GM18505 (cell line): ENCODE data around the gene NR5A2.

Source experiments
- ATAC-seq: cut with Tn5 transposase; IDR thresholded peaks from one replicate; pipeline ENCODE4 v1.9.1; 2021; ENCODE audit not compliant: unreplicated experiment
- POLR2A ChIP-seq: IDR thresholded peaks from 4 replicates; pipeline ENCODE4 v1.6.1; 2011; ENCODE audit warnings: borderline replicate concordance; ENCODE audit not compliant: insufficient read depth, insufficient read length; ENCODE audit errors: extremely low read depth

The NR5A2 gene

DNA sequence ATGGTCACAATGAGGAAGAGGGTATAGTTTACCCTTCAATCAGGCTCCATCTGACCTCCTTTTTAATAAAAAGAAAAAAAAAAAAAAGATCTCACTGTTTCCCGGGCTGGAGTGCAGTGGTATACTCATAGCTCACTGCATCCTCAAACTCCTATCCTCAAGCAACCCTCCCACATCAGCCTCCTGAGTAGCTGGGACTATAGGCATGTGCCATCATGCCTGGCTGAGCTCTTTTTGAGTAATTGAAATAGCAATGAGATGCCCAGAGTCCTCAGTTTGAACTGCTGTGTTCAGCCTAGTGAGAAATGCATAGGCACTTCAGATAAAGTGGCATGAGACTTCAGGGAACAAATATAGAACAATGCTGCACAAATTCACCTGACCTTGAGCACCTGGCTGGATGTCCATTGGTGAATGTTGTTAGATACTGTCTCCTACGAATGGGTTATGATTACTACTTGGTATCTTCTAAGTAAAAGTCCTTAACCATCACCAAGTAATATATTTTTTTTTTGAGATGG lies 67.6 kb downstream of the NR5A2 start:
- ATAC-seq, result no peak
- no peak for TF ChIP-seq POLR2A

DNA sequence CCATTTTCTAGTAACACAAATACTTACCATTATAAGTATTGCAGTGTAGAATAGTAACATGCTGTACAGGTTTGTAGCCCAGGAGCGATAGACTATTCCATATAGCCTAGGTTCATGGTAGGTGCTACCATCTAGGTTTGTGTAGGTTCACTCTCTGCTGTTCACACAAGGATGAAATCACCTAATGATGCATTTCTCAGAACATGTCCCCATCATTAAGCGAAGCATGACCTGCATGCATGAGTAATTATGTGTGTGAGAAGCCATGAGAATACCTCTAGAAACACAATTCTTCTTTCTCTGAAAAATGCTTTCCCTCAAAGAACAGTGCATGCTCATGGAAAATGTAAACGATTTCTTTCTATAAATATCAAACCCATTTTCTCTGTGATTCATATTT lies 69.3 kb downstream of the NR5A2 start:
- ATAC-seq, result peak; percentile 57
- no peak for TF ChIP-seq POLR2A

DNA sequence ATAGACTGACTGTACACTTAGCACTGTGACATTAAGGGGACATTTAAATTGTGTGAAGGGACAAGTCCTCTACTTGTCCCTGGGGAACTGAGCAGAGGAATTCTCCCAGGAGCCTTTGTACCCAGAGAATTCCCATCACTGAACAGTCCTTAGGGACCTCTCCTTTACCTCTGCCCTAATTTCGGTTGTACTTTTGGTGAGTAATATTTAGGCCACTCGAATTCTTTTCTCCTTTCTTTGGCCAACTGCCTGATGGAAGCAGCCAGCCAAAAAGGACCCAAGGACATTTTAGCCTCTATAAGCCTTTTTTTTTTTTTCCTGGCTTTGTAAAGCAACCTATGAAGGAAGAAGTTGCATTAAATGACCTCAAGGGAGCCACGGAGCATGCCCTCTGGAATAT lies 71.5 kb downstream of the NR5A2 start:
- no peak for TF ChIP-seq POLR2A
- ATAC-seq, result no peak

DNA sequence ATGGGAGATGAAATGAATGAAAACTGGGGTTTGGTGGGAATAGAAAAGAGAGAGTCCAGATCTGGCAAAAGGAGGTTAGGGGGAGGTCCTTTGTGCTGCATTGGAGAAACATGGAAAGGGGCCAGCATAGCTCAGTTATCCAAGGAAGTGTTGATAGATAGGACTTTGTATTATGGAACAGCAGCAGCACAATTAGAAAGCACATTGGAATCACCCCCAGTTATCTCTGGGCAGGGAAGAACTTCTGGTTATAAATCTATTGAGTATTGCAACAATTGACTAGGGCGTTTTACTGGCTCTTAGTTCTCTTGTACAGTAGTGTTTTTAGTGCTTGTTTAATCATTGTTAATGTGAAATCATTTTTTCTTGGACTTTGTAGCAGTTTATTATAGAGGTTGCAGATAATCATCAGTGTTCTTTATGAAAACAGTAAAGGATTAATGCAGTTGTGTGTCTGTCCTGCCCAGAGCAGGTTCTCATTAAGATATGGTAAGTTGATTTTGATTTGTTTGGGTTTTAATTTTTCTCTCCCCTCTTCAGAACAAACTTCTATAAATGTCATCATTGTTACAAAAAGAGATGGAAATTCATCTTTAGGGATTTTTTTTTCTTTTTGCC lies 76.6 kb downstream of the NR5A2 start:
- no peak for ATAC-seq
- no peak for TF ChIP-seq POLR2A

DNA sequence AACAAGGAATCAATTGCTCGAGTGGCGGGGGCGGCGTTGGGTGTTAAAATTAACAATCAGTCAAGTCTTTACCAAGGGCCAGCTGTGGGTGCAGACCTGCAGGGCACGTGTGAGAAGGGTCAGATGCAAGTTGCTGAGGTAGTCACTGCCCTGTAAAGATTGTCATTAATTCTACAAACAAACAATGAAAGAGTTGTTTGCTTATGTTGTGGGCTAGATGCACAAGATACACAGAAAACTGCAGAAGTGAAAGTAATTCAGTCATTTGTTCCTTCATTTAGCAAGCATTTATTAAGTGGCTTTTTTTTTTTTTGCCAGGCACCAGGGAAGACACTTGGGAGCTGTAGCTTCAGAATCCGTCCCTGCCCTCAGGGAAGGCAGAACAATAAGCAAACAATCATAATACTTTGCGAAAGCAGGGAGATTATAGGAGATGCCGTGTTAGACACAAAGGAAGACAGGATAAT lies 79.5 kb downstream of the NR5A2 start:
- ATAC-seq, result no peak
- no peak for TF ChIP-seq POLR2A

DNA sequence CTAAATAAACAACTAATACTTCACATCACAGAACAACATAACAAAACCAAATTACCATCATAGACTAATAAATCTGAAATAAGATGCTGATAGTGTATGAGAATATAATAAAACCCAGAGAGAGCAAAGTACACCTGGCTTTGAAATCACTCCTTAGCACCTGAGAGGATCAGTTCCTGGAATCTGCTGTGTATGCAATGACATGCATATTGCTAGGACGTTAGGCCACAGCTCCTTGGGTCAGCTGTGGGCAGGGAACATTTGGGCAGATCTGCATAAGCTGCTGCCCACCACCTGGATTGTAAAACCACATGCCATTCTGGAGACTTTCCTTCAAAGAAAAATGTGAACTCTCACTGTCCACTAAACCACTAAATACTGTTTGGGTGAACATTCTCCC lies 81.1 kb downstream of the NR5A2 start:
- no peak for TF ChIP-seq POLR2A
- ATAC-seq, result no peak

DNA sequence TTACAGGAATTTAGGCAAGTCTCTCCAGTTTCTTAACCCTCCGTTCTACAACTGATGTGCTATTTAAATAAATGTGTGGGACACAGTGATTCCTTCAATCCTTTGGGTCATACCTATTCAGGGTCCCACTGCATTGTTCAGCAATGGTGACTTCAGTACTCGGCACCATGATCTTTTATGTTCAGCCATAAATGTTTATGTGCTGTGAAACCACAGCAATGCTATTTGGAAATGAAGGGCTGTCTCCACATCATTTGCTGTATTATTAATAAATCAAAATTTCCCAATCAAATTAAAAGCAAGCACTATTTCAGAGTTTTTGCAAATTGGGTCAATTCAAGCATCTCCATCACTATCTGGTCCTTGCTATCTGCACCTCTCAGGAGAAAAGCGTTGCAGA lies 84.8 kb downstream of the NR5A2 start:
- no peak for ATAC-seq
- TF ChIP-seq POLR2A, result no peak

DNA sequence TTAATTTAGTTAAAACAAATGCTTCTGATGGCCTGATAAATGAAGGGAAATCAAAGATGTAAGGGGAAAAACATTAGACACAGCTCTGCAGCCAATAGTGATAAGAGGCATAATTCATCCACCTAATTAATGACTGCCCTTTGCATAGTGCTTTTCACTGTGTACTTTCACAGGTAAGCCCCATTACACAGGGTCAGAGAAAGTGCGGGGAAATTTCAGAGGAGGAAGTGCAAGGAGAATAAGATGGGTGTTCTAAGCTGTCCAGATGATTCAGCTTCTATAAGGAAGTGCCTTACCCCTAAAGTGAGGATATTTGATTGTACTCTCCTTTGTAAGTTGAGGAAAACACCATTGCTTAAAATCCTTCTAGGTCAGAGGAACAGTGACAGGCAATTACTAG lies 88.0 kb downstream of the NR5A2 start:
- TF ChIP-seq POLR2A, result no peak
- no peak for ATAC-seq

DNA sequence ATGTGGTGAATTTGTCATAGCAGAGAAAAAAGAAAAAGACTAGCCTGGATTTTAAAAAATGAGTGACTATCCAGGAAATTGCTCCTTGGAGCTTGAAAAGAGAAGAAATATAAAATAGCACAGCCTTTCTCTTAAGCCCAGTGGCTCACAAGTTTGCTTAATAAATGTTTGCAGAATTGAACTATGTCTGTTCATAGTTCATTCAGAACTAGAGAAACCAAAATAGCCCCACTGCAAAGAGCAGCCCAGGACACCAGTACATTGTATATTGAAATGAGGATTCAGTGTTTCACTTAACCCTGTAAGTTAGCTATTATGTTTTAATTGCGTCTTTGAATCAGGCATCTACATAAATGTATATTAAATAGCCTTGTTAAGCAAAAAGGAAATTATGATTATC lies 88.8 kb downstream of the NR5A2 start:
- no peak for TF ChIP-seq POLR2A
- no peak for ATAC-seq

DNA sequence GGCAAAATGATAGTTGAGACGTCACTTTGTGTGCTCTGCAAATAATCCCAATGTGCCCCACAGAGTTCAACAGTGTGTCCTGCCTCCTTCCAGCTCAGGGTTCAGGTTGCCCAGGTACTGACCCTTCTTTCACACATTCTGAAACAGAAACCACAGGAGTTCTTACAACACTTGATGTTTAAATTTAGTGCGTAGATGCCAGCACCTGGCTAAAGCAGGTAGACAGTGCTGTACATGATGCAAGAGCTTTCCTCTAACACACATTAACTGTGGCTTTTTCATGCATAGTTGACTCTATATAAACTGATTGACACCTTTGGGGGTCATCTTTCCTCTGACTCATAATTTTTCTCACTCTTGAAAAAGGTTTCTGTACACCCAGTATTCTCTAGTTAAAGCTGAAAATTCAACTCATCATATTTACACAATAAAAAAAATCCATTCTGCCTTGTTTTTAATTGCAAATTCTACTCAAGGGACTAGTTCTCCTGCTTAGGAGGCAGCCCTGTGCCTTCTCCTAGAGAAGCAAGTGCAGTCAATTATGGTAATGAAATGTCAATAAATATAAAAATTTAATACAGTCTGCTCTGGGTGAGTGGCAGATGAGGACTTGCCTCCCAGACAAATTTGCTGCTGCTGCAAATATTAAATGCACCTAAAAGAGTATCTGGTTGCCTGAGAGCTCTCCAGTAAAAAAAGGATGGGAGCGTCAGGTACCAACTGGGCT lies 91.4 kb downstream of the NR5A2 start:
- no peak for TF ChIP-seq POLR2A
- no peak for ATAC-seq

DNA sequence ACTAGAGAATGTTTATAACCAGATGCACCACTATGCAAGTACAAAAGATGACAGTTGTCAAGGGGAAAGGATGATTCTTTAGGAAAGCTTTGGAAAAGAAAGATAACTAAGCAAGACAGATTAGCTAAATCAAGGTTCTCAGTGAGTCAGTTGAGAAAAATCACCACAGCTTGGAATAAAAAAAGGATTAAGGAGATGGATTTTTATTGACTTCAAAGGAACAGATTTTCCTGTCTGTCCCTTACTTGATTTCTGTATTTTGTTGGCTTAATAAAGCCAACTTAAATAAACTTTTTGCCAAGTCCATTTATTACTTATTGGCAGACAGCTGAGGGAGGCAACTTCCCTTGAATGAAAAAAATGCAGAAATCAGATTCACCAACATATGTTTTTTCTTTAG lies 93.9 kb downstream of the NR5A2 start:
- TF ChIP-seq POLR2A, result no peak
- ATAC-seq, result no peak

DNA sequence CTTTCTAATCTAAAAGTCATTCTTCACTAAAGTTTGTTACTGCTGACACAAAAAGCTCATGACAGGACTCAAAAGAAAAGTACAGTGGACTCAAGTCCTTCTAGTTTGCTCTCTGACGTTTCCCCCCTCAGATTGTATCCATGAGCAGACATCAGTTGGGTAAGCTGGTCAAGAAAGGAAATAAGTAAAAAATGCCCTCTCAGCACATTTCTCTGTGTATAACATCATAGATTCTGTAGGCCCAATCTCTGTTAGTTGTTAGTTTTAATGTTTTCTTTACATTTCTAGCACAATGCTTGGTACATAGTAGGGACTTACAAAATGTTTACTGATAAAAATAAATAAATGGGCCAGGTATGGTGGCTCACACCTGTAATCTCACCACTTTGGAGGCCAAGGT lies 96.8 kb downstream of the NR5A2 start:
- no peak for ATAC-seq
- TF ChIP-seq POLR2A, result no peak

DNA sequence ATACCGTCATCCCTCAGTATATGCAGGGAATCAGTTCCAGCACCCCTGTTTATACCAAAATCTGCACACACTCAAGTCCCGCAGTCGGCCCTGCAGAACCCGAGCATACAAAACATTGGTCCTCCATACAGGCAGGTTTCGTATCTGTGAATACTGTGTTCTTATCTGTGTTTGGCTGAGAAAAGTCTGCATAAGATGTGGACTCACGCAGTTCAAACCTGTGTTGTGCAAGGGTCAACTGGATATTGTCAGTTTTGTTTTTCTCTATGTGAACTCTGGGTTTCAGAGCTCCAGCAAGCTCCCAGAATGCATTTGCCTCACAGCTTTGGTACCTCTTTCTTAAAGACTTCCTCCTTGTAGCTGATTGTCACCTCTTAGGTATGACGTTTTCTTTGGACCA lies 100.6 kb downstream of the NR5A2 start:
- no peak for TF ChIP-seq POLR2A
- no peak for ATAC-seq
